GM19193 (cell line): ENCODE data around the gene MYOF.

Experiments used
- POLR2A ChIP-seq: IDR thresholded peaks from 4 replicates; pipeline ENCODE4 v1.6.1; 2011; ENCODE audit not compliant: insufficient read depth, insufficient read length; ENCODE audit errors: extremely low read depth

Gene MYOF

GRCh38 chr10:93368210-93368609 lies 113.9 kb downstream of the MYOF start:
- TF ChIP-seq POLR2A: no peak

GRCh38 chr10:93367664-93368063 lies 114.5 kb downstream of the MYOF start:
- no peak for TF ChIP-seq POLR2A

DNA sequence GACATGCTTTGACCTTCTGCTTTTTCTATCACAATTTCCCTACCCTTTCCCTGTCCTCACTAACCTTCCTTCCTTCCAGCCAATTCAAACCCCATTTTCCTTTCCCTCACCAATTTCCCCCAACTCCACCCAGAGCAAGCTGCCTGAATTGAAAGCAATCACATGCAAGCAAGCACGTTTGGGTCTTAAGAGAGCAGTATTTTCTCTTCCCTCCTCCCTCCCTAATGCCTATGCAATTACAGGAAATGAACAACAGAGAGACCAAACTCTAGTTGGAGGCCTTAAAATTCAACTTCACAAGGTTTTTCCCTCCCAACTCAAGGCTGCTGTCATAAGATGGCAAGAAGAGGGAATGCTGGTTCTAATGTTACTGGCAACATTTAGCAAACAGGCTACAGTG lies 117.2 kb downstream of the MYOF start:
- no peak for TF ChIP-seq POLR2A

- no peak for TF ChIP-seq POLR2A
Observed at GRCh38 chr10:93363891-93364648, 118.1 kb downstream of the MYOF start.

DNA sequence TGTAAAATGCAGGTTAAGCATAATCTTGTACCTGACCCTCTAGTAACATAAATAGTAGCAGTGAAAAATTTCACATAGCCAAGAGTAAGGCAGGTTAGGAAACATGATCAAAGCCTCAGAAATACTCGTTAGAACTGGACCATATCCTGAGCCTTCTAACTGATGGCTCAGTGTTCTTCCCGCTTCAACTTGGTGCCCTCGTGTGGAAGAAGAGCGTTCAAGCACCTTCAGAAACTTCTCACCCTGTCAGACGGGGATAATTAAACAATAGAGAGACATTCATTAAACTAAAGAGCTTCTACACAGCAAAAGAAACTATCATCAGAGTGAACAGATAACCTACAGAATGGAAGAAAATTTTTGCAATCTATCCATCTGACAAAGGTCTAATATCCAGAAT lies 124.5 kb downstream of the MYOF start:
- TF ChIP-seq POLR2A: no peak

- TF ChIP-seq POLR2A: no peak
Observed at GRCh38 chr10:93356516-93356915, 125.6 kb downstream of the MYOF start.

DNA sequence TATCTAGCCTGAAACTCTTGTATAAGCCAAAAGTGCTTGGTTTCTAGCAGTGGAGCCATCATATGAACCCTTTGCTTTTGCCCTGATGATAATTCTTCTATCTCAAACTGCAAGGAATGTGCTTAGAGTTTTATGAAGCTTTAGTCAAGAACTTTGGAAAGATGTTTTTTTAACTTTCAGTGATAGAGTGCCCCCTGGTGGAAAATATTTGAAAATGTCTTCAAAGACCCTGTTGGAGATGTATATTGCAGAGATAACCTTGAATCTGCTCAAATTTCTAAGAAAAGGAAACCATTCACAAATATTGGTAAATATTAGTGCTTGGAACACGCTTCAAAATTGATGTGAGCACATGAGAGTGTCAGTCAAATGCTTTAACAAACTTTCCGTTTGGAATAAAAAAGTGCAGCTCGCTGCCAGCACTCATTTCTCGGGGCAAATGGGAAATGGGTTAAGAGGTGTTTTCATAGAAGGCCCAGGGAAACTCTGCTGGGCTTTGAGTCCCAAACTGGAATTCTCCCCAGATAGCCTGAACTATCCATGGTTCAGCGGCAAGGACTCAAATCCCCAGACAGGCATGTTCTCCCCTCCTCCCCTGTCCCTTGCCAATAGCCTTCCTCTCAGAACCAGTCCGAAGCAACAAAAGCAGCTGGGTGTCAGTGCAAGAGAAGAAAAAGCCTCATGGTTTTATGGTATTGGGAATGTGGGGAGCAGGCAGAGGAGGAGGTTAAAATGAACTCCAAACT lies 129.3 kb downstream of the MYOF start:
- no peak for TF ChIP-seq POLR2A

- TF ChIP-seq POLR2A: no peak
Observed at GRCh38 chr10:93346694-93347093, 135.4 kb downstream of the MYOF start.

GRCh38 chr10:93346108-93346507 lies 136.0 kb downstream of the MYOF start:
- no peak for TF ChIP-seq POLR2A

- TF ChIP-seq POLR2A: no peak
Observed at GRCh38 chr10:93344691-93345090, 137.4 kb downstream of the MYOF start.

DNA sequence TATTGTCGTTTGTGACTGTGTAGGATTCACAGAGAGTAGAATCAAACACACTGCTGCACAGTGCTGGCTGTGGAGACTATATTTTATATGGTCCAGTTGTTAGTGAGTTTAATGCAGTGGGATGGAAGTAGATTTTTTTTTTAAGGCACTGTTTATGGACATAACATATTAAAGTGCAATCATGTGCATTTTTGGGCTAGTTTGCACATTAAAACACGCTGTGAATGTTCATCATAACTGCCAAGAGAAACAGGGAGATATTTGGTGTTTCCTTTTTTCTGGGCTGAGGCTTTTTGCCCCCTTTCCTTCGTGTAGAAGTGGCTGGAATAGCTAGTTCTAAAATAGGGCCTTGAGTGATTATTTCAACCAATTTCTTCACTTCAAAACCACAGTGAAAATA lies 139.2 kb downstream of the MYOF start:
- TF ChIP-seq POLR2A: no peak

GRCh38 chr10:93342366-93342765 lies 139.8 kb downstream of the MYOF start:
- TF ChIP-seq POLR2A: no peak

- no peak for TF ChIP-seq POLR2A
Observed at GRCh38 chr10:93337309-93337721, 144.8 kb downstream of the MYOF start.

GRCh38 chr10:93336678-93337077 lies 145.5 kb downstream of the MYOF start:
- TF ChIP-seq POLR2A: no peak

GRCh38 chr10:93336110-93336509 lies 146.0 kb downstream of the MYOF start:
- TF ChIP-seq POLR2A: no peak

- TF ChIP-seq POLR2A: no peak
Observed at GRCh38 chr10:93334901-93335327, 147.2 kb downstream of the MYOF start.
